ENCODE results near the gene FSTL5. TPM values are rescaled to one million over a fixed set of nuclear protein-coding genes. Genes with fewer than 3 reads are reported as not detected.

FSTL5 gene
- total and polyA plus RNA-seq, 2 of the 8 experiments (the other 6 are each of a cell fraction or from before 2014, with no cell fraction given) = 0.09 to 0.32 TPM

- TF ChIP-seq POLR2AphosphoS5 (IDR thresholded peaks at IDR 0.05; ENCODE audit: low read depth, low read length) = no peak
These were observed 744.0 kb downstream of the FSTL5 start (continued) for GRCh38 chr4:161419822-161420221.

Measured in H1 (cell line).